HG03064 (cell line): ENCODE data around the gene NOMO2.
"Not testable (repeated sequence)": the region's sequence is repeated elsewhere in the genome, so short reads cannot be mapped to it uniquely, and the experiment has no call there.

Experiments
- ATAC-seq: cut with Tn5 transposase; IDR thresholded peaks from one replicate; pipeline ENCODE4 v1.9.1; 2021; ENCODE audit warnings: low read depth; ENCODE audit not compliant: unreplicated experiment

NOMO2 gene

DNA sequence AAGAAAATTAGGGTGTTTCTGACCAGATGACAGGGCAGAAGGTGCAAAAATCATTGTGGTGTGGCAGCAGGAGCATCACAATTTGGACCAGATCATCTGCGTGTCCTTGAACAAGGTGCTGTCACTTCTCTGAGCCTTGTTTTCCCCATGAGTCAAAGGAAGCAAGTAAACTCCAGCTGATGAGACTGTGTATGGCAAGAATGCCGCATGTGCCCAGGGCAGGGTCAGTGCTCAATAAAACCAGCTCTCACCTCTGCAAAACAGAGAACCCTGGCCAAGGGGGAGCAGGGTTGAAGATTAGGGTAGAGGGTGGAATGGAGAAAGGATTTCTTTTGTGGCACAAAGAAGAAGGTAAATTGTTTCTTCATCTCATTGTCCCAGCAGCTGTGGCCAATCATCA, 17.4 kb upstream of the NOMO2 start:
- ATAC-seq: not testable (repeated sequence)

- ATAC-seq: not testable (repeated sequence)
These were observed 16.0 kb upstream of the NOMO2 start for GRCh38 chr16:18577942-18578341.

- not testable (repeated sequence) for ATAC-seq
These were observed 14.0 kb upstream of the NOMO2 start for GRCh38 chr16:18575945-18576344.

DNA sequence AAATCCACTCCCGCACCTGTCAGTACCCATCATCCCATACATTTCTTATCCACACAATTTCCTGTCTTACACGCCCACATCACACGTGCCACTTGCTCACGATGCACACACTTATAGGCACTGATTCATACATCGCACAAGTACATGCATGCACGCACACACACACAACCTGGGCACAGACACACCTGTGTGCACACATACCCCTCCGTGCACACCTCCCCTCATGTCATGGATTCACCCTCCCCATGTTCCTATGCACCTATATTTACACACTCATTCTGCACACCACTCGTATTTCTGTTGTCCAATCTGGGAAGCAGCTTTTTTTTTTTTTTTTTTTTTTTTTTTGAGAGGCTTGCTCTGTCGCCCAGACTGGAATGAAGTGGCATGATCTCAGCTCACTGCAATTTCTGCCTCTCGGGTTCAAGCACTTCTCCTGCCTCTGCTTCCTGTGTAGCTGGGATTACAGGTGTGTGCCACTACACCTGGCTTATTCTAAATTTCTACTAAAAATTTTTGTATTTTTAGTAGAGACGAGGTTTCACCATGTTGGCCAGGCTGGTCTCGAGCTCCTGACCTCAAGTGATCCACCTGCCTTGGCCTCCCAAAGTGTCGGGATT, 13.5 kb upstream of the NOMO2 start:
- ATAC-seq: not testable (repeated sequence)

- not testable (repeated sequence) for ATAC-seq
These were observed 12.0 kb upstream of the NOMO2 start for GRCh38 chr16:18573887-18574286.

DNA sequence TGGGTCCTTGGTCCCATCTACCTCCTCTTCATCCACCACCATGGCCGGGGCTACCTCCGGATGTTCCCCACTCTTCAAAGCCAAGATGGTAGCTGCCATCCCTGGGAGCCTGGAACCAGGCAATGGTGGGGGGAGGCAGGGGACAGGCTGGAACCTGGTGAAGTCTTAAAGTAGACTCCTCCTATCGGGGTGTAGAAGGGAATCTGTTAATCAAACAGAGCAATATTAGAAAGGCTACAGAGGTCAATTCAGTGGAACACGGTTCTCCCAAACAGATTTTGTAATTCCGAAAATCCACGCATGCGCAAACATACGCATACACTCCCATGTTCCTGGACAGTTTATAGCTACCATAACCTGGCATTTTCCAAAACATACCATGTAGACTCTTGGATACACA, 11.1 kb upstream of the NOMO2 start:
- not testable (repeated sequence) for ATAC-seq

- not testable (repeated sequence) for ATAC-seq
These were observed 9.5 kb upstream of the NOMO2 start for GRCh38 chr16:18571307-18571850.

DNA sequence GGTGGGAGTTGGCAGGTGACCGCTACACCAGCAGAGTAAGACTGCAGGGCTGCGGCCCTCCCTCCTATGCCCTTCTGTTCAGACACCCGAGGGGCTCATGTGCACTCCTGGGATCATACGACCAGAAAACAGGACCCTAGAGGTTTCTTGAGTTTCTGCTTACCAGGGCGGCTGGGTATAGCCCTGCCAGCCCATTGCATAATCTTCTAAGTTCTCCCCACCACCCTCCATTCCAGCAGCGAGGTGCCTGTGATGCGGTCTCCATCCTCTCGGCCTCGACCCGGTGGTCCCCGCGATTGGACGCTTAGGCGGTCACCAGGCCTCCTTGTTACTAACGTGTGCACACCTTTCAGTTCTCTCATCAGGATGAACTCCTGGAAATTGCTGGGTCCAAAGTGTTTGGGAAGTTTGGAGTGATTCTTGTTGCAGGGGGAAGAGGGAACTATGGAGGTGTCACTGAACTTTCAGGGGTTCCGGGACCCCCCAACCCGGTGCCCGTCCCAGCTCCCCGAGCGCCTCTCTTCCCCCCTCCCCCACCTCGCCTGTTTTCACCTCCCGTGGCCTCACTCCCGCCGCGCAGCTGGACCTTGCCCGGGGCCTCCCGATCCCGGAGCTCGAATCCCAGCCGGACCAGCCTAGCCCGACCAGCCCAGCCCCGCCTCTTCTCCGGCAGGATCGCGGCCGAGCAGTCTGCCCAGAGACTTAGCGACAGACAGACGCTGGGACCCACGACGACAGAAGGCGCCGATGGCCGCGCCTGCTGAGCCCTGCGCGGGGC, 8.8 kb upstream of the NOMO2 start:
- ATAC-seq: not testable (repeated sequence)

DNA sequence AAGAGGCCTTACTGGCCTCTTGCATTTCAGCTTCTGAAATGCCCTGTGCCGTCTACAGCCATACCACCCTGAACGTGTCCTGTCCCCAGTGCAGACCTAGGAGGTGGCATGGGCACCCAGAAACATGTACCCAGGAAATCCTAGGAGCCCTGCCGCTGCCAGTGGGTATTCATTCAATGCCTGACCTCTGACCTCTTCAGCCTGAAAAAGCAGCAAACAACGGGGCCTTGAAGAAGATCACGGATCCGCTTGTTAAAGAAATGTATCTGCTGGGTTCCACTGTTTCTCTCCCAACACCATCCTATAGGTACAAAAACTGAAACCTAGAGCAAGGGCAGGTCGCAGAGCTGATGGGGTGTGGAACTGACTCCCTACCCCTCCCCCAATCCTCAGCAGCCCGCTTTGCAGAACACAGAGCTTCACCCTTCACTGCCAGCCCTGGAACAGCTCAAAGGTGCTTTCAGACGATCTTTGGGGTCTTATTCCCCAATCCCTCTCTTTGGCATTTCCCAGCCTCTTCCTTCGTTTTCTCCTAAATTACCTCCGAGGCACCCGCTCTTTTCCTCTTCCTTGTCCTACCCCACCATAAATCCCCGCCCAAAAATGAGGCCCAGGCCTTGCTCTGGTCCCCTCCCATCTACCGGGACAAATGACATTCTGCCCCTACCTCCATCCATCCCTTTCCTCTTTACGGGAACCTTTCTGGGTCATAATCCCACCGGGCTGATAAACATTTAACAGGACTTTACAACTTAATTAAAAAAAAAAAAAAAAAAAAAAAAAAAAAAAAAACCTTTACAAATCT, 1.3 kb downstream of the NOMO2 start:
- not testable (repeated sequence) for ATAC-seq

DNA sequence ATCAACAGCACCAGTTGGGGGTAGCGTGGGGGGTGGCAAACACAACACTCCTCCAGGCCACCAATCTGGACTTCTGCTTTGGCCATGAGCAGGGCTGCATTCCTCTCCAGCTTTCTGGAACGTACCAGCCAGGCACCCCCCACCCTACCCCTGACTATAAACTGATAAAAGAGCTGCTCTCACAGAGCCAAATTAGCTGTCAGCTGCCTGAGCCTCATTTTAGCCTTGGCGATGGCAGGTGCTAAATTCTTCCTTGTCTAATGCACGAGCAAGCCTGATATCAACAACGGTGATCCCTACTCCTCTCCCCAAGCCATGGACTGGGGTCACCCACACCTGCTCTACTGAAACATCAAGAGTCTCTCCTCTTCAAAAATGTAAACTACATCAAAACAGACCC, 8.2 kb downstream of the NOMO2 start:
- not testable (repeated sequence) for ATAC-seq

GRCh38 chr16:18547382-18547781, 14.5 kb downstream of the NOMO2 start:
- not testable (repeated sequence) for ATAC-seq

- not testable (repeated sequence) for ATAC-seq
These were observed 15.0 kb downstream of the NOMO2 start for GRCh38 chr16:18546853-18547252.

DNA sequence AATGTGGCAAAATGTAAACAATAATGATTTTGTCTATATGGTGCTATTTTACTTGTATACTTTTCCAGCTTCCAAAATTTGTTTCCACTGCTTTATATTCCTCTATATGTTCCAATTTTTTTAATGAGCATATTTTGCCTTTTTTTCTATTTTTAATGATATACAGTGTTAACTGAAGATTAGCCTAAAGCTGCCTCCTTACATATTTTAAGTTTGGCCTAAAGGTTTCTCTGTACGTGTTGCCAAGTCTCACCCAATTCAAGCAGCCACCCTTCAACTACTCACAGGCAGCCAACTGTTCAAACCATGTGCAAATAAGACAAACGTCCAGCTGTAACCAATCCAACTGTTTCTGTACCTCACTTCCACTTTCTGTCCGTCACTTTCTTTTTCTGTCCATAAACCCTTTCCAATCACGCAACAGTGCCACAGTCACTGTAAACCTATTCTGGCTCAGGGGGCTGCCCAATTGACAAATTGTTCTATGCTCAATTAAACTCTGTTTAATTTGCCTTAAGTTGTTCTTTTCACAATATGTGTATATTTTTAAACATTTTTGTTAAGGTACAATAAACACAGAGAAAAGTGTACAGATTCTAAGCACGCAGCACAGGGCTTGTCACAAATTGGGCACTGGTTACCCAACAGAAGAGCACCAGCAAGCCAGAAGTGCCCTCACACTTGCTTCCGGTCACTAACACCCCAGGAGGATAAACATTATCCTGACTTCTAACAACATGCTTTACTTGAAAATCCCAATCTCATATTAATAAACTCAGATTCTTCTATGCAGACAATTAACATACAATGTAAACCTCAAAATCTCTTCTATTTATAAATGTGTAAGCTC, 17.4 kb downstream of the NOMO2 start:
- ATAC-seq: not testable (repeated sequence)

- ATAC-seq: not testable (repeated sequence)
These were observed 20.0 kb downstream of the NOMO2 start for GRCh38 chr16:18541912-18542311.

- not testable (repeated sequence) for ATAC-seq
These were observed 24.9 kb downstream of the NOMO2 start for GRCh38 chr16:18537004-18537403.

DNA sequence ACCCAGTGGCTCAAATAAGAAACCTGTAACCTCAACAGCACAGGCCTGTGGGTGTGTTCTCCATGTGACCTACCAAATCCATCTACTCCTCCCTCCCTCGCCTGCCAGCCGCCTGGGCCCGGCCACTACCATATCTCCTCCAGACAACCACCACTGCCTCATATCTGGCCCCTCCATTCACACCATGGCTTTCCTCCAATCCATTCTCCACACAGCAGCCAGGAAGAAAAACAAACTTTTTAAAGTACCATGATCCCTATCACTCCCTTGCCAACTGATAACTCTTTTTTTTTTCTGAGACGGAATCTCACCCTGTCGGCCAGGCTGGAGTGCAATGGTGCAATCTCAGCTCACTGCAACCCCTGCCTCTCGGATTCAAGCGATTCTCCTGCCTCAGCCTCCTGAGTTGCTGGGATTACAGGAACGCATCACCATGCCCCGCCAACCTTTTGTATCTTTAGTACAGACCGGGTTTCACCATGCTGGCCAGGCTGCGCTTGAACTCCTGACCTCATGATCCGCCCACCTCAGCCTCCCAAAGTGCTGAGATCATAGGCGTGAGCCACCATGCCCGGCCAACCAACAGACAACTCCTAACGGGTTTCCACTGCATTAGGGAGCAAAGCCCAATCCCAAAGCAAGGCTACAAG, 26.3 kb downstream of the NOMO2 start:
- not testable (repeated sequence) for ATAC-seq

GRCh38 chr16:18534308-18534707, 27.6 kb downstream of the NOMO2 start:
- ATAC-seq: not testable (repeated sequence)

DNA sequence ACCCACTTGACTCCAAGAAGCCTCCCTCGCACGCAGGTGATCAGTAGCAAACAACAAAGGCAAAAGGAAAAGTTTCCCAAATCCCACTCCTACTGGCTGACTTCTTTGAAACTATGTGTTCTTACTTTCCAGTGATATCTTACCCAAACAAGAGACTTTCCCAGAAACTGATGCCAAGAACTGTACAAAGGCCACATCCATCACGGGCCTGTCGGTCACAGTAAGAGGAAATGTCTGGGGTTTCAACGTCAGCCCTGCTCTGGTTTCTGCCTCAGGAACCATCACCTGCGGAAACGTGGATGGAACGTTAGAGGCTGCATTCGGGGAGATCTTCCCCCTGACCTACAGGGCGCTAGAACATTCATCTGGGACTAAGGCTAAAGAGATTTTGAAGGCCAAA, 30.6 kb downstream of the NOMO2 start:
- ATAC-seq: not testable (repeated sequence)

DNA sequence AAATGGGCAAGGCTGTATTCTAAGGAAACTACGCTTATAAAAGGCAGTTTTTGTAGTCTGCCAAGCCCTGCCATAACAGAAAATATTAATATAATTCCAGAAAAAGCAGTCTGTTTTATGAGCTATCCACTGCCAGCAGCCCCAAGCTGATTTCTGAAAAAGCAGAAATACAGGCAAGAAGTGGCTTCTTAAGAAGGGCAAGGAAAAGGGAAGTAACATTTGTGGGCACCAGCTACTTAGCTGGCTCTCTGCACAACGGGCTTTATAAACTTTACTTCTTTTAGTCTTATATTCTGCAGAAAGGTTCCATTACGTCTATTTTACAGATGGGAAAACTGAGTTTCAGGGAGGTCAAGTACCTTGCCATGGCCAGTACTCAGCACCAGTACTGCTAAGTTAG, 31.6 kb downstream of the NOMO2 start:
- ATAC-seq: not testable (repeated sequence)
